Neural cell (in vitro differentiated cells): Measurements from ENCODE around the gene CHI3L1. TPM values are rescaled to one million over a fixed set of nuclear protein-coding genes. Genes with fewer than 3 reads are reported as not detected.

Experiments
- H2AFZ ChIP-seq: fragments of 200-600, 300-800 bp; sonication (generic), shearing (Covaris generic); 2 replicates; pipeline ENCODE4 v1.6.0; 2014; ENCODE audit warnings: low read depth, mild to moderate bottlenecking, antibody characterized with exemption, low read length, moderate library complexity
- H3F3A ChIP-seq: fragments of 200-600 bp; shearing (Covaris generic); 2 replicates; pipeline ENCODE4 v1.6.1; 2016; ENCODE audit warnings: mild to moderate bottlenecking, moderate library complexity, mixed read lengths, antibody characterized with exemption, low read length; ENCODE audit not compliant: insufficient read depth, poor library complexity, severe bottlenecking
- H3K27ac ChIP-seq: fragments of 200-600, 300-800 bp; sonication (generic), shearing (Covaris generic); 2 replicates; pipeline ENCODE4 v1.5.1; 2014; ENCODE audit warnings: mild to moderate bottlenecking, low read length, moderate library complexity
- H3K27me3 ChIP-seq: fragments of 300-800, 200-600 bp; sonication (generic), shearing (Covaris generic); 2 replicates; pipeline ENCODE4 v1.6.0; 2014; ENCODE audit warnings: mild to moderate bottlenecking, low read depth, low read length, moderate library complexity; ENCODE audit not compliant: insufficient read depth
- H3K36me3 ChIP-seq: fragments of 300-800, 200-600 bp; sonication (generic), shearing (Covaris generic); 2 replicates; pipeline ENCODE4 v1.5.1; 2014; ENCODE audit warnings: mild to moderate bottlenecking, antibody characterized with exemption, low read length, moderate library complexity; ENCODE audit not compliant: insufficient read depth
- H3K4me2 ChIP-seq: fragments of 300-800, 200-600 bp; sonication (generic), shearing (Covaris generic); 2 replicates; pipeline ENCODE4 v1.6.0; 2014; ENCODE audit warnings: mild to moderate bottlenecking, low read length
- H3K4me3 ChIP-seq: fragments of 300-800, 200-600 bp; sonication (generic), shearing (Covaris generic); 2 replicates; pipeline ENCODE4 v1.5.1; 2014; ENCODE audit warnings: mild to moderate bottlenecking, low read length, moderate library complexity
- H3K79me2 ChIP-seq: fragments of 200-600 bp; shearing (Covaris generic); replicated peaks from 2 replicates; pipeline ENCODE4 v1.6.0; 2014; ENCODE audit warnings: mild to moderate bottlenecking, low read length, moderate library complexity; ENCODE audit not compliant: insufficient read depth
- H3K9ac ChIP-seq: fragments of 300-800, 200-600 bp; sonication (generic), shearing (Covaris generic); 2 replicates; pipeline ENCODE4 v1.6.1; 2016; ENCODE audit warnings: mild to moderate bottlenecking, low read length, mixed read lengths
- H3K9me2 ChIP-seq: fragments of 200-600 bp; shearing (Covaris generic); 2 replicates; pipeline ENCODE4 v1.6.1; 2016; ENCODE audit warnings: mild to moderate bottlenecking, low read length, mixed read lengths; ENCODE audit not compliant: insufficient read depth
- H3K9me3 ChIP-seq: fragments of 200-600, 300-800 bp; sonication (generic), shearing (Covaris generic); 2 replicates; pipeline ENCODE4 v1.6.1; 2016; ENCODE audit warnings: mild to moderate bottlenecking, mixed run types, low read length, moderate library complexity, mixed read lengths
- H4K20me1 ChIP-seq: fragments of 200-600 bp; shearing (Covaris generic); 2 replicates; pipeline ENCODE4 v1.6.1; 2016; ENCODE audit warnings: mild to moderate bottlenecking, mixed run types; ENCODE audit not compliant: insufficient read depth
- CTCF ChIP-seq: fragments of 450-650 bp; IDR thresholded peaks from 2 replicates; pipeline ENCODE4 v1.5.1; 2014; ENCODE audit warnings: antibody characterized with exemption, mild to moderate bottlenecking, moderate library complexity; ENCODE audit not compliant: poor library complexity, severe bottlenecking
- EP300 ChIP-seq: fragments of 450-650 bp; conservative IDR thresholded peaks from 2 replicates; pipeline ENCODE4 v1.6.1; 2014; ENCODE audit warnings: antibody characterized with exemption, mild to moderate bottlenecking, moderate library complexity; ENCODE audit not compliant: poor library complexity, severe bottlenecking
- EZH2 ChIP-seq: fragments of 200-600, 300-800 bp; shearing (Covaris generic), sonication (generic); IDR thresholded peaks from 2 replicates; pipeline ENCODE4 v1.6.1; 2014; ENCODE audit warnings: antibody characterized with exemption, low read length, borderline replicate concordance, mild to moderate bottlenecking; ENCODE audit not compliant: insufficient read depth, poor library complexity, severe bottlenecking
- MXI1 ChIP-seq: fragments of 450-650 bp; conservative IDR thresholded peaks from 2 replicates; pipeline ENCODE4 v1.6.1; 2014; ENCODE audit warnings: antibody characterized with exemption, mild to moderate bottlenecking; ENCODE audit not compliant: poor library complexity, severe bottlenecking
- POLR2AphosphoS5 ChIP-seq: IDR thresholded peaks from 2 replicates; pipeline ENCODE4 v1.6.1; 2012
- RAD21 ChIP-seq: fragments of 450-650 bp; conservative IDR thresholded peaks from 2 replicates; pipeline ENCODE4 v1.6.1; 2014; ENCODE audit warnings: antibody characterized with exemption, mild to moderate bottlenecking, moderate library complexity
- REST ChIP-seq: IDR thresholded peaks from 2 replicates; pipeline ENCODE4 v1.6.1; 2012; ENCODE audit warnings: borderline replicate concordance
- SMC3 ChIP-seq: fragments of 450-650 bp; conservative IDR thresholded peaks from 2 replicates; pipeline ENCODE4 v1.6.1; 2014; ENCODE audit warnings: antibody characterized with exemption, mild to moderate bottlenecking, moderate library complexity; ENCODE audit not compliant: poor library complexity
- TAF1 ChIP-seq: IDR thresholded peaks from 2 replicates; pipeline ENCODE4 v1.6.1; 2012; ENCODE audit warnings: low read depth
- polyA plus RNA-seq: library from polyadenylated mRNA; depleted of rRNA; stranded (reverse); fragments of >200 nt; gene quantifications from 2 replicates; pipeline ENCODE4 v1.2.3, GENCODE V29; 2014

Gene CHI3L1
- polyA plus RNA-seq, 1 donor from 2014 or later: not detected

- H3K4me2 ChIP-seq: no peak overlapping the region
- no peak overlapping the region for H3K9ac ChIP-seq
- no peaks in the 10 kb centered on the region for H3K9me3 ChIP-seq
- H4K20me1 ChIP-seq: no peaks in the 10 kb centered on the region
- H2AFZ ChIP-seq: no peak overlapping the region
- H3K36me3 ChIP-seq: no peaks in the 10 kb centered on the region
- H3F3A ChIP-seq: no peaks in the 10 kb centered on the region
- TF ChIP-seq RAD21 (peak; percentile 90), EP300 (no peak), TAF1 (no peak), MXI1 (no peak), EZH2 (no peak), POLR2AphosphoS5 (no peak), CTCF (peak; percentile 93), SMC3 (peak; percentile 96), REST (no peak)
- H3K27me3 ChIP-seq: no peaks in the 10 kb centered on the region
- H3K9me2 ChIP-seq: no peaks in the 10 kb centered on the region
- no peak overlapping the region for H3K4me3 ChIP-seq
- no peaks in the 10 kb centered on the region for H3K79me2 ChIP-seq
- H3K27ac ChIP-seq: no peak overlapping the region
Observed at GRCh38 chr1:203216274-203217138, 30.0 kb upstream of the CHI3L1 start.

- Histone ChIP-seq H3K27me3 (no peaks in the 10 kb centered on the region), H3K9ac (no peak overlapping the region)
Observed at GRCh38 chr1:203215573-203215972, 29.1 kb upstream of the CHI3L1 start.

More at GRCh38 chr1:203215573-203215972, 29.1 kb upstream of the CHI3L1 start:
- H3K9me3 ChIP-seq: no peaks in the 10 kb centered on the region
- H3K4me3 ChIP-seq: no peak overlapping the region
- H3K36me3 ChIP-seq: no peaks in the 10 kb centered on the region
- H2AFZ ChIP-seq: no peak overlapping the region
- H3K9me2 ChIP-seq: no peaks in the 10 kb centered on the region
- no peak overlapping the region for H3K4me2 ChIP-seq
- H3K79me2 ChIP-seq: no peaks in the 10 kb centered on the region
- no peak overlapping the region for H3K27ac ChIP-seq
- no peaks in the 10 kb centered on the region for H4K20me1 ChIP-seq
- TF ChIP-seq MXI1: no peak
- no peak for TF ChIP-seq CTCF
- no peak for TF ChIP-seq TAF1
- no peak for TF ChIP-seq SMC3
- no peak for TF ChIP-seq POLR2AphosphoS5
- no peak for TF ChIP-seq EZH2
- TF ChIP-seq REST: no peak
- TF ChIP-seq EP300: no peak
- TF ChIP-seq RAD21: no peak
- H3F3A ChIP-seq: no peaks in the 10 kb centered on the region
